Activated CD4-positive, alpha-beta T cell treated with anti-CD3 and anti-CD28 coated beads, Interleukin-2, amount 10 ng/mL, durations not matched to agents 24 days and 14 days (primary cell): ENCODE data around the gene ITM2C. TPM values are rescaled to one million over a fixed set of nuclear protein-coding genes. Genes with fewer than 3 reads are reported as not detected.
A peak's percentile ranks its signal among the peaks of the same experiment; 100 is the strongest.

ENCODE experiments used
- DNase-seq: peaks from one replicate; pipeline ENCODE4 v3.0.0; 2022
- H3K27ac Mint-ChIP-seq: one replicate; pipeline ENCODE4 v1.8.0; 2022; ENCODE audit warnings: mild to moderate bottlenecking, mixed read lengths
- H3K27me3 Mint-ChIP-seq: one replicate; pipeline ENCODE4 v1.8.0; 2022; ENCODE audit warnings: mixed read lengths
- H3K36me3 Mint-ChIP-seq: one replicate; pipeline ENCODE4 v1.8.0; 2022; ENCODE audit warnings: low read depth, mild to moderate bottlenecking, mixed read lengths
- H3K4me1 Mint-ChIP-seq: one replicate; pipeline ENCODE4 v1.8.0; 2021; ENCODE audit warnings: mixed read lengths
- H3K4me3 Mint-ChIP-seq: one replicate; pipeline ENCODE4 v1.8.0; 2022; ENCODE audit warnings: mild to moderate bottlenecking, moderate library complexity, mixed read lengths
- H3K9me3 Mint-ChIP-seq: one replicate; pipeline ENCODE4 v1.8.0; 2021; ENCODE audit warnings: mixed read lengths
- intact Hi-C: fragments of 100-400 bp; cut with micrococcal nuclease; formaldehyde crosslinking; loops from one replicate; pipeline ENCODE4 v1.15.1; 2023
- total RNA-seq: library from RNA; stranded (reverse); gene quantifications from 2 replicates; pipeline ENCODE4 v1.2.3, GENCODE V29; 2022

The ITM2C gene
- total RNA-seq, 1 donor from 2014 or later: 8.3 TPM

- Mint-ChIP-seq H3K4me1 (peaks cover 42% of the 10 kb centered on the region), H3K27ac (no peak overlapping the region), H3K27me3 (peaks cover 34% of the 10 kb centered on the region), H3K36me3 (no peaks in the 10 kb centered on the region), H3K9me3 (no peaks in the 10 kb centered on the region), H3K4me3 (no peak overlapping the region)
- intact Hi-C loops: loop anchor here (1.0 to 2.0 kb wide), 2 partner anchors 12 to 59 kb away; no protein-coding TSS in a partner anchor
- DNase-seq: no peak
These were observed 42.8 kb downstream of the ITM2C start for GRCh38 chr2:230907361-230908091.

DNA sequence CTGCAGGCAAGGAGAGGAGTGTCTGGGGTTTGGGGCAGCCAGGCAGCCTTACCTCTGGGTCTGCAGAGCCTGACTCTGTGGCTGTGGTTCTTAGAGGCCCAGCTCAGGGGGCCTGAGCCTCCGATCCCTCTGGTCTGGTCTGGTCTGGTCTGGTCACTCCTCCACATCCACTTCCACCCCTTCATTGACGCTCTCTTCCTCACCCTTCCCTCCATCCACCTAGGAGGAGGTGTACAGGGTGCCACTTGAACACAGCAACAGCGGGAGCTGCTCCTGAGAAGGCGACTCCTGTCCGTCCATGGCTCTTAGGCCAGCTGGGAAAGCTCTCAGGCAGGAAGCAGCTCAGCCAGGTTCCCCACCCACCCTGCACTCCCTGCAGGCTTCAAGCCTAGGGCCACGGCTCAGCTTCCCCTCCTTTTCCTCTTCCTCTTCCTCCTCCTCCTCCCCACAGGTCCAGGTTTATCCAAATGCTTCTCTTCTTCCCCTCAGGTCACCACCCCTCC is 43.4 kb downstream of the ITM2C start:
- peaks cover 42% of the 10 kb centered on the region for H3K4me1 Mint-ChIP-seq
- no peak for DNase-seq

DNA sequence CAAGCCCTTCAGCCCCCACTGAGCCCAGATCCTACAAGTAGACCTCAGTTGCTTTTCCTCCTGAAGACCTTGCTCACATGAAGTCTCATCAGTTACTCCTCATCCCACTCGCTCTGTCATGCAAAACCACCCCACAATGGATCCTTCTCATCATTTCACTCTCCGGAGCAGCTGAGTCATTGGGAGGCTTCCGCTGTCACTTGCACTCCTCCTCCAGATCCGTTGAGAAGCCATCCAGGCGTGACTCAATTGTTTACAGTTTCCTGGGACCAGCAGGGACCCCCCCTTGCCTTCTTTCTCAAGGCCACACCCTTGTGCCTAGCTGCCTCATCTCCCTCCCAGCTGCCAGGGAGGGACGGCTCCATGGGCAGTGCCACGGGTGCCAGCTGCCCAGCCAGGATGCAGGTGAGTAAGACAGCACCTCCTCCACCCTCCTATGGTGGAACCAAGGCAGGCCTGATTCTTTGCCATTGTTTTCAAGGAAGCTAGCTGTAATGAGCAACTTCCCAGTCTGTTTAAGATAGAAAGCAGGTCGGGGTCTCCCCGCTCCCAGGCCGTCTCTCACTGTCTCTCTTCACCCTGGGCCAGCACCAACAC is 44.0 kb downstream of the ITM2C start:
- intact Hi-C loops: loop anchor here (1.0 to 2.0 kb wide), 2 partner anchors 11 to 60 kb away; no protein-coding TSS in a partner anchor
- Mint-ChIP-seq H3K4me3 (peak overlapping the region; percentile 46), H3K9me3 (no peaks in the 10 kb centered on the region), H3K36me3 (no peaks in the 10 kb centered on the region), H3K27me3 (peaks cover 28% of the 10 kb centered on the region), H3K27ac (peak overlapping the region; percentile 87), H3K4me1 (peaks cover 40% of the 10 kb centered on the region)
- DNase-seq: peak; percentile 72

More for the DNA sequence above, 43.4 kb downstream of the ITM2C start:
- Mint-ChIP-seq H3K9me3 (no peaks in the 10 kb centered on the region), H3K27me3 (peaks cover 31% of the 10 kb centered on the region), H3K27ac (peak overlapping the region; percentile 87), H3K36me3 (no peaks in the 10 kb centered on the region), H3K4me3 (peak overlapping the region; percentile 46)
- intact Hi-C loops: loop anchor here (1.0 to 2.0 kb wide), 2 partner anchors 11 to 59 kb away; no protein-coding TSS in a partner anchor

DNA sequence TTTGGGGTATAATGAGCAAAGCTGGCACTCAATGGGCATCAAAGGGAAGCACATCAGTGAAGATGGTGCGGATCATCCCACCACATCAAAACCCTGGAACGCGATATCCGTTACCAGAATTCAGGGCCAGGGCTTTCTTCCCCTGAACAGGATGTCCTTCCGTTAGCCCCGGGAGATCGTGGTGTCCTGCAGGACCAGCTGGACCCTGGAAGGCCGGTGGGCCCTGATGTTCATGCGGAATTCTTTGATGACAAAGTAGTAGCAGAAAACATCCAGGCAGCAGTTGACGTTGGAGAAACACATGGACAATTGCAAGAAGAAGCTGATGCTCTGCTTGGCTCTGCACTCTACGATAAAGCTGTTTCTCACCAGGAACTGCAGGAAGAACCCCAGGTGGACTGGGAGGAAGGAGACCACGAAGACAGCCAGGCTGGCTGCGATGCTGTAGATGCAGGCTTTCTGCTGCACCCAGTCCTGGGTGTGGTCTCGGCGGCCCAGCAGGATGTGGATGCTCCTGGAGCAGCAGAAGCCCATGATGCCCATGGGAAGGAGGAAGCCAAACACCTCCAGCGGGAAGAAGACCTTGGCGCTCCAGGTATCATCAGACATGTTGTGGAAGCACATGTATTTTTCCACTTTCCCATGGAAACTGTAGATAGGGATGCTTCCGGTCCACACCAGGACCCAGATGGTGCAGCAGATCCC is 45.3 kb downstream of the ITM2C start:
- Mint-ChIP-seq H3K4me3 (no peak overlapping the region), H3K27ac (no peak overlapping the region), H3K27me3 (peaks cover 25% of the 10 kb centered on the region), H3K4me1 (peaks cover 32% of the 10 kb centered on the region), H3K9me3 (no peaks in the 10 kb centered on the region), H3K36me3 (no peaks in the 10 kb centered on the region)
- intact Hi-C loops: loop anchor here (2.0 kb wide), 1 partner anchor 61 kb away; no protein-coding TSS in a partner anchor
- DNase-seq: no peak

GRCh38 chr2:230910546-230911177 is 45.9 kb downstream of the ITM2C start:
- Mint-ChIP-seq H3K27me3 (peaks cover 26% of the 10 kb centered on the region), H3K4me1 (peaks cover 28% of the 10 kb centered on the region)

GRCh38 chr2:230912046-230912445 is 47.3 kb downstream of the ITM2C start:
- Mint-ChIP-seq H3K4me1 (peaks cover 23% of the 10 kb centered on the region), H3K9me3 (no peaks in the 10 kb centered on the region), H3K36me3 (no peaks in the 10 kb centered on the region), H3K4me3 (no peak overlapping the region), H3K27me3 (peaks cover 34% of the 10 kb centered on the region), H3K27ac (no peak overlapping the region)
- intact Hi-C loops: no loop called here
- DNase-seq: no peak

More at GRCh38 chr2:230910546-230911177, 45.9 kb downstream of the ITM2C start:
- Mint-ChIP-seq H3K27ac (no peak overlapping the region), H3K36me3 (no peaks in the 10 kb centered on the region), H3K9me3 (no peaks in the 10 kb centered on the region), H3K4me3 (no peak overlapping the region)
- intact Hi-C loops: no loop called here
- DNase-seq: no peak

- Mint-ChIP-seq H3K4me1 (peaks cover 23% of the 10 kb centered on the region), H3K9me3 (no peaks in the 10 kb centered on the region), H3K4me3 (no peak overlapping the region), H3K36me3 (no peaks in the 10 kb centered on the region), H3K27me3 (peaks cover 38% of the 10 kb centered on the region), H3K27ac (no peak overlapping the region)
- intact Hi-C loops: no loop called here
- DNase-seq: no peak
These were observed 48.0 kb downstream of the ITM2C start for GRCh38 chr2:230912724-230913123.

- no peaks in the 10 kb centered on the region for H3K9me3 Mint-ChIP-seq
- no peak overlapping the region for H3K27ac Mint-ChIP-seq
- H3K4me1 Mint-ChIP-seq: peaks cover 17% of the 10 kb centered on the region
- DNase-seq: no peak
- no peaks in the 10 kb centered on the region for H3K36me3 Mint-ChIP-seq
- H3K4me3 Mint-ChIP-seq: no peak overlapping the region
- intact Hi-C loops: no loop called here
- peaks cover 42% of the 10 kb centered on the region for H3K27me3 Mint-ChIP-seq
These were observed 48.8 kb downstream of the ITM2C start for GRCh38 chr2:230913406-230914143.

DNA sequence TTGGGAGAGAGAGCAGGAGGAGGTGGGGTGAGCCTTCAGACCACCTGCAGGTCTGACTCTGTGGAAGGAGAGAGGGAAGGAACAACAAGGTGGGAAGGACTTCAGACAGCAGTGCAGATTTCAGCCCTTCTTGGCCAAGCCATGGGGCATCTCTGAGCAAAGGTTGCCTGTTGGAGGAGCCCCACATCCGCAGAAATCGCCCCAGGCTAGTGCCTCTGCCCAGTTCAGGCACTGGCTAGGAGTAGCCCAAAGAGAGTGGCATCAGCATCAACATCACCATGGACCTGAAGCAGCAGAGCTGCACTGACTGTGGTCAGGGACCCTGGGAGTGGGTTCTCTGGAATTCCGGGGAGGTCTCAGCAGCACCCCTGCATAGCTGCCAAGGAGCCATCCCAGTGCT is 50.1 kb downstream of the ITM2C start:
- Mint-ChIP-seq H3K27me3 (peaks cover 43% of the 10 kb centered on the region), H3K27ac (no peak overlapping the region), H3K9me3 (no peaks in the 10 kb centered on the region), H3K36me3 (no peaks in the 10 kb centered on the region), H3K4me3 (no peak overlapping the region), H3K4me1 (peaks cover 12% of the 10 kb centered on the region)
- no peak for DNase-seq
- intact Hi-C loops: no loop called here

GRCh38 chr2:230915319-230915718 is 50.6 kb downstream of the ITM2C start:
- Mint-ChIP-seq H3K27ac (no peak overlapping the region), H3K4me3 (no peak overlapping the region), H3K4me1 (peaks cover 15% of the 10 kb centered on the region), H3K36me3 (no peaks in the 10 kb centered on the region), H3K9me3 (no peaks in the 10 kb centered on the region), H3K27me3 (peaks cover 43% of the 10 kb centered on the region)
- intact Hi-C loops: no loop called here
- no peak for DNase-seq

GRCh38 chr2:230916218-230916617 is 51.5 kb downstream of the ITM2C start:
- intact Hi-C loops: no loop called here
- Mint-ChIP-seq H3K36me3 (no peaks in the 10 kb centered on the region), H3K4me3 (no peak overlapping the region), H3K4me1 (peaks cover 13% of the 10 kb centered on the region), H3K9me3 (no peaks in the 10 kb centered on the region), H3K27ac (no peak overlapping the region), H3K27me3 (peaks cover 41% of the 10 kb centered on the region)
- no peak for DNase-seq

DNA sequence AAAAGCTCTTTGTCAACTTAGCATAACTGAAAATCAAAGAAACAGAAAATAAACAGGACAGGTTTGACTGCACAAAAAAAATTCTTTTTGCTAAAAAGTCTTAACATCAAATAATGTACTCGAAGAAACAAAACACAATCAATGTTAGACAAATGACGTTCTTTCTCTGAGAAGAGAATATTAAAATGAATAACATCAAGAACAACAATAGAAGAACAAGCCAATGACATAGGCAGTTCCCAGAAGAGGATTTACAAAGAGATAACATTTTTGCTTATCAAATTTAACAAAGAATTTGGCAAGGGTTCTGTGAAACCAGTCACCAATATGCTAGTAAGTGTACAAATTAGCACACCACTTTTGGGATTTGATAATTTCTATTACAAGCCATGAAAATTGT is 54.5 kb downstream of the ITM2C start:
- Mint-ChIP-seq H3K9me3 (no peaks in the 10 kb centered on the region), H3K36me3 (no peaks in the 10 kb centered on the region), H3K4me3 (no peak overlapping the region), H3K27ac (no peak overlapping the region), H3K4me1 (peaks cover 29% of the 10 kb centered on the region), H3K27me3 (peaks cover 41% of the 10 kb centered on the region)
- intact Hi-C loops: loop anchor here (1.0 kb wide), 1 partner anchor 11 kb away; no protein-coding TSS in a partner anchor
- no peak for DNase-seq

DNA sequence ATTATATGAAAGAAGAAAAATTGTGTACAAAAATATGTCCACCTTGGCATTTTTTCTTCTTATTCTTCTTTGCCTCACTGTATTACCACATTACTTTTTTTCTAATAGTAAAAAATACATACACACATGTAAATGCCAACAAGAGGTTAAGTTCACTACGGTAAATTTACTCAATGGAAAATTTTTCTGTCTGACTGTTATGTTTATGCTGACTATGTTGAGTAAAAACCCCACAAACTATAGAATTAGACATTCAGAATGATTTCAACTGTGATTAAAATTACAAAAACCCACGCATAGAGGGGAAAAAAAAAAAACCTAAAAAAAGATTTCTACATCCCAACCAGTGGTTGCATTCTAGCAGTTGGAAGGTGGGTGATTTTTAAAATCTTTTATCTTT is 54.9 kb downstream of the ITM2C start:
- intact Hi-C loops: loop anchor here (1.0 kb wide), 1 partner anchor 11 kb away; no protein-coding TSS in a partner anchor
- Mint-ChIP-seq H3K9me3 (no peaks in the 10 kb centered on the region), H3K27me3 (peaks cover 40% of the 10 kb centered on the region), H3K4me1 (peaks cover 33% of the 10 kb centered on the region), H3K27ac (peak overlapping the region; percentile 46), H3K36me3 (no peaks in the 10 kb centered on the region), H3K4me3 (no peak overlapping the region)
- no peak for DNase-seq
